HG02678 (cell line): ENCODE data around the gene RGMA.

Experiments
- ATAC-seq: cut with Tn5 transposase; IDR thresholded peaks from one replicate; pipeline ENCODE4 v1.9.1; 2021; ENCODE audit warnings: mild to moderate bottlenecking, moderate library complexity; ENCODE audit not compliant: unreplicated experiment

Gene RGMA, protein sequence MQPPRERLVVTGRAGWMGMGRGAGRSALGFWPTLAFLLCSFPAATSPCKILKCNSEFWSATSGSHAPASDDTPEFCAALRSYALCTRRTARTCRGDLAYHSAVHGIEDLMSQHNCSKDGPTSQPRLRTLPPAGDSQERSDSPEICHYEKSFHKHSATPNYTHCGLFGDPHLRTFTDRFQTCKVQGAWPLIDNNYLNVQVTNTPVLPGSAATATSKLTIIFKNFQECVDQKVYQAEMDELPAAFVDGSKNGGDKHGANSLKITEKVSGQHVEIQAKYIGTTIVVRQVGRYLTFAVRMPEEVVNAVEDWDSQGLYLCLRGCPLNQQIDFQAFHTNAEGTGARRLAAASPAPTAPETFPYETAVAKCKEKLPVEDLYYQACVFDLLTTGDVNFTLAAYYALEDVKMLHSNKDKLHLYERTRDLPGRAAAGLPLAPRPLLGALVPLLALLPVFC

DNA sequence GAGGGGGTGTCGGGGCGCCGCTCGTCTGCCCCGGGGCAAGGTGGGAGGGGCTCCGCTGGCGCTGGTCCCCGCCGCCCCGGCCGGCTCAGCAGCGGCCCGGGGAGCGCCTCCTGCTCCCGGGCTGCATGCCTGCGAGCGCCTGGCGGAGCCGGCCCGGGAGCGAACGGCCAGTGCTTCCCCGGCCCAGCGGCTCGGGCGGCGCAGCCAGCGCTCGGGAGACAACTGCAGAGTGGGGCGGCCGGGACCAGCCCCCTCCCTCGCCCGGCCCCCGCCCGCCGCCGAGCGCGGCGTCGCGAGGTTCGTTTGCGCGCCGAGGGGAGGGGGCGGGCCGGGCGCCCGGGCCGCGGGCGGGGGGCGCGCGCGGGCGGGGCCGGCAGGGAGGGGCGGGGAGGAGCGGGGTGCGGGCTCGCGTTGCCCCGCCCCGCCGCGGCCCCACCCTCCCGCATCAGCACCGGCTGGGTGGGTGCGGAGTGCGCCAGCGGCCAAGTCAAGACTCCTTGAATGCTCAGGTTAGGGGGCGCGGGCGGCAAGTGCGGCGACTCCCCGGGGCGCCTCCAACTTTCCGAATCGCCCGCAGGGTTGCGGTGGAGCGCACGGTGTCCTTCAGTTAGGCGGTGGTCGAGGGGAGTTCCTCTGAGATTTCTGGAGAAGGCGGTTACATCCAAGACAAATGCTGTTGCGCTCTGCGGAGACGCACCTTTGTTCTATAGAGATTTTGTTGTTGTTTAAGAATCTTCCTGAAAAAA, at the start of gene RGMA:
RGMA (minus strand) TSS at position 231 of the 746 bp plus-strand sequence. CDS start 279 bp downstream, outside the sequence.
- ATAC-seq = no peak

DNA sequence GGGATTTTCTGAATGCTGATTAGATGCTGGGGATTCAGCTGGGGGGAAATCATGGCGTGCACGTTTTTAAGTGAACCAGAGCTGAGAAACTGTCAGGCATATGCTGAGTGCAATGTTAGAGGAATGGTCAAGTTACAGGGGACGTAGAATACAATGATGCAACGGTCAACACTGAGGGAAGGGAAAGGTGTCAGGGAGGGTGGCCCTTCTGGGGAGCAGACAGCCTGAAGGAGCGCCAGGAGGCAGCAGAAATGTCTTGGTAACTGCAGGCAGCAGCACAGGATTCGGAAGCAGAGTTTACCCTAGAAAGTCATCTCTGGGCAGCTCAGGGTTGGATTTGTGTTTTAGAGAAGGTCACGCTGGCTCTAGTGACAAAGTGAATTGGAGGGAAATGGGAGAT, 47.6 kb upstream of the RGMA start:
- no peak for ATAC-seq

DNA sequence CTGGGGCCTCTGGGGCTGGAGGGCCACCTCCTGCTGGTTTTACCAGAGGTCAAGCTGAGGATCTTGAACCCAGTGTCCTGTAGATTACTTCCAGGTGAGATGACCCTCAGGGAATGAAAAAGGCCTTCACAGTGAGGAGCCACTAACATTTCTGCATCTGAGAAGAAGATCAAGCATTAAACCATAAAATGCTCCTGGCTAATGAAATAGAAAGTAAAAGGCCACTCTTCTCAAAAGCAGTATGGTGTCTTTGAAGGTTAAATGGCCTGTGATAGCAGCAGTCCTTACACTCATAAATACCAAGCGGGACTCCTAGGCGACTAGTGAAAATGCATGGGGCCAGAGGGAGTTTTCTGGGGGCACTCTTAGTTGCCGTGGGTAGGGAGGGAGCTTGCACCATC, 47.0 kb upstream of the RGMA start:
- no peak for ATAC-seq

DNA sequence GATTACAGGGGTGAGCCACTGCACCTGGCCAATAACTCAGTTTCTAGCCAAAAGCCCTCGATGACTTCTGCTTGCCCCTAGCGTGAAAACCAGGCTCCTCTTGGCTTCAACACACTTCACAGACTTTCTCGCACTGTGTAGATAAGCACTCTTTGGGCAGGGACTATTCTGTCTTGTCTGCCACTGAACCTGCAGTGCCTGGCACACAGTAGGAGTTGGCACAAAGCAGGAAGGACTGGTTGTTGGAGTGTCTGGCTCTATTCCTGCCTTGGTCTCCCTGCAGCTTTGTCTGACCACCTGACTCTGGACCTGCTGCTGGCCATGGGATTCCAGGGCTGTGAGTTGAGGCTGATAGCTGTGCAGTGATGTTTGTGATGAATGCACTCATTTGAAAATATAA, 46.4 kb upstream of the RGMA start:
- ATAC-seq = no peak

DNA sequence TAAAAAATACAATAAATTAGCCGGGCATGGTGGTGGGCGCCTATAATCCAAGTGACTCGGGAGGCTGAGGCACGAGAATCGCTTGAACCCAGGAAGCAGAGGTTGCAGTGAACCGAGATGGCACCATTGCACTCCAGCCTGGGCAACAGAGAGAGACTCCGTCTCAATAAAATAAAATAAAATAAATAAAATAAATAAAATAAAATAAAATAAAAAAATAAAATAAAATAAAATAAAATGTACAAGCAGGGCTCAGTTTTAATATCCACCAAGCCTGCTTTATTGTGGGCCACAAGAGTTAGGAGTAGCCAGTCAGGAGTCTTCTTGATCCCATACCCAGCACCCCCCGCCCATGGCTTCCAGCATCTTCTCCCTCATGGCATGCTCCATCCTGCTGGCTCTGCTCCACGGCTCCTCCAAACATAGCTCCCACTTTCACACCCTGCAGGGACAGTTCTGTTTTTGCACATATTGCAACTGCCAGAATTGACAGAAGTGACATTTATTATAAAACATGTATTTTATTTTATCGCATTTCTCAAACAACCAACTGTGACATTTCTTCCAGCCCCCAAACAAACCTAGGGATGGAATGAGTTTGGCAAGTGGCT, 42.6 kb upstream of the RGMA start:
- ATAC-seq = no peak

GRCh38 chr15:93129702-93130488, 40.9 kb upstream of the RGMA start:
- ATAC-seq = no peak

- ATAC-seq = no peak
Measured at GRCh38 chr15:93127286-93127685, 38.3 kb upstream of the RGMA start.

DNA sequence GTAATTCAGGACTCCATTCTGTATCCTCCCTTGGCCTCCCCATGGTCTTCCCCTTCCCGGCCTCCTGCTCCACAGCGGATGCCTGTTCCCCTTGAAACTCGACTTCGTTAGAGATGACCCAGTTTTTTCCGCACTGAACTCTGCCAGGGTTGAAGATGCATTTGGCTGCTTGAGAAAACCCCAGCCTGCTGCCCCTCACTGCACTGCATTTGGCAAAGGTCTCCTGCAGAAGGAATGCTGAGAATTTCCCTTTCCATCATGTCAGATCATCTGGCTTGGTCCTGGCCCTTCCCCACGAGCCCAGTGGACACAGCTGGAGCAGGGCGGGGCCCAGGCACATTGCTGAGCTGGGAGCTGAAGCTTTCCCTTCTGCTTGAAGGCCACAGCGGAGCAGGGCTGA, 37.6 kb upstream of the RGMA start:
- no peak for ATAC-seq

DNA sequence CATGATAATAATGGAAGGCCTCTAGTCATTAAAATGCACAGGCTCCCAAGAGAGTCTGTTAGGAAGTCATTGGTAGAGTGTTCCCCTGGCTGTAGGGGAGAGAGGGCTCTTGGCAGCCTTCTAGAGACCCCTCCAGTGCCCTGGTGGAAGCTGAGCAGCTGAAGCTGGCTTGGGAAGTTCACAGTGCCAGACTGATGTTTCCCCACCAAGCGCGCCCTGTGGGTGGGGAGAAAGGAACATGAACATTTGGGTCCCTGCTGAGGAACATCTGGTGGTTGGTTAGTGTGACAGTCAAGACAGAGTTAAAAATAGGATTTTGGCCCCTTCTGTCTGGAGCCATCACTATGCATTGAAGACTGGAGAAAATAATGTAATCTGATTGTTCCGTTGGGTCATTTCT, 37.1 kb upstream of the RGMA start:
- ATAC-seq = no peak

GRCh38 chr15:93124126-93124525, 35.1 kb upstream of the RGMA start:
- no peak for ATAC-seq

- ATAC-seq = no peak
Measured at GRCh38 chr15:93121973-93122910, 33.2 kb upstream of the RGMA start.

GRCh38 chr15:93121107-93121506, 32.1 kb upstream of the RGMA start:
- no peak for ATAC-seq

DNA sequence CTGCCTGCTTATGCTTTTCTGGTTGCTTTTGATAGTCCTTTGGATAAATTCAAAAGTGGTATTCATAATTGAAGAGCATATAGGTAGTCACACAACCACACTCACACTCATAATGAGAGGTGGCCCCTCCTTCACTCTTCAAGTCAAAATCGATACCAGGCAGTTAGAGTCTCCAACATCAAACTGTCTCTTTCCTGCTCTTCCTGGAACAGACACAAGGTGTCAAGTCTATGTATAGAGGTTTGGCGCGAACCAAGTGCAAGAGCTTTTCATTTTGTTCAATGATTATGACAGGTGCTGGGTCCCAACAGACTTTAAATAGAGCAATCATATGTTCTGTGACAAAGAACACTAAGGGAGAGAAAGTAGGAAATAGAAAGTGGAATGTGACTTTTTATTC, 29.9 kb upstream of the RGMA start:
- ATAC-seq = no peak

DNA sequence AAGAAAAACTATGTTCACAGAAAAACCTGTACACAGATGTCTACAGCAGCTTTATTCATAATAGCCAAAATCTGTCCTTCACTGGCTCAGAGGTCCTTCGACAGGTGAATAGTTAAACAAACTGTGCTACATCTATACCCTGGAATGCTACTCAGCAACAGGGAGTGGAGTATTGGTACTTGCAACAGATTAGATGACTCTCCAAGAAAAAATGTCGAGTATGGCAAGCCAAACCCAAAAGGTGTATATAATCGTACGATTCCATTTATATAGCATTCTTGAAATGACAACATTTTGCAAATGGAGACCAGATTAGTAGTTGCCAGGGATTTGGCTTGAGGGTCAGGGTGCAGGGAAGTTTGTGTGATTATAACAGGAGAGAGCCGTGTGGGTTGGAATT, 22.4 kb upstream of the RGMA start:
- ATAC-seq = no peak

DNA sequence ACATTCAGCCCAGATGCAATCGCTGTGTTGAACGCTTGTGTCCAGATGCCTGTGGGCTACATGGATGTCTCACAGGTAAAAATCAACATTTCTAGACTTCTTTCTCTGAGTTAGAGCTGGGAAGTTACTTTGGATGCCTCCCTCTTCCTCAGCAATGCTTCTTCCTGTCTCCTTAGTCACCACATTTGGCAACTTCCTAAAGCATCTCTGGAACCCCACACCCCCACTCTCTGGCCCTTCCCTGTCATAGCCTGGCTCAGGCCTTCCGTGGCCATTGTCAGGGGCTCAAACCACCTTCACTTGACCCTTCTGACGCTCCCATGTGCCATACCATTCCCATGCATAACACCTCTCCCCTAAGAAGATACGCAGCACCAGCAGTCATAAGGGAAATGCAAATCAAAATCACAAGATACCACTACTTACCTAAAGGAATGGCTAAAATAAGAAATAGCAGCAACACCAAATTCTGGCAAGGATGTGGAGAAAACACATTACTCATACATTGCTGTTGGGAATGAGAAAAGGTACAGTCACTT, 21.6 kb upstream of the RGMA start:
- ATAC-seq = no peak

DNA sequence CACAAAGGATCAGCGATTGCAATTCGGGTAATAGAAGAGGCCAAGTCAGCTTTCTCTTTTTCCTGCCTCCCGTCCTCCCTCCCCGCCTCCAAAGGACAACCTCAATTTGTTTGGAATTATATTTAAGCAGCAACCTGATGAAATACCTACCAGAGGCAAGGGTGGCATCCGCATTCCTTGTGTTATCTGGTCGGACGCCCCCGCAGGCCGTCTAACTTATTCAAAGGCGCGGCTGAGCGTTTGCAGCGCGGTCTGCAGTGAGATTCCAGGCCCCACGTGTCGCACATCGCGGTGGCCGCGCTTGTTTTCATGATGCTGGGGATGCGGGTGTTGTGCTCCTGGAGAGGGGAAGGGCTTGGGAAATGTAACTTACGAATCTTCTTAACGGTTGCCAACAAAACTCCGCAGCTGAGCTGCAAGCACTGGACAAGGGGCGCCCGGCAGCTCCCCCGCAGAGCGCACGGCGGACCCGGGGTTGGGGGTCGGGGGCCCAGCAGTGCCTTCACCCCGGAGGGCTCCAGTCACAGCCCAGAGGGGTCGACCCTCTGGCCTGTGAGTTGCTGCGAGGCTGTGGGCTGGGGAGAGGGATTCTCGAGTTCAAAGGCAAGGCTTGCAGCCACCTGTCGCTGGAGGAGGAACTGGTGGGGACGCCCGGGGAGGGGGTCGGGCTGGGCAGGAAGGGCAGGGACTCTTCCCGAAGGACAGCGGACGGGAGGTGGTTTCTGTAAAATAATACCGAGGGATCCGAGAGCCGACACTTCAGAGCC, 20.5 kb upstream of the RGMA start:
- ATAC-seq = no peak

DNA sequence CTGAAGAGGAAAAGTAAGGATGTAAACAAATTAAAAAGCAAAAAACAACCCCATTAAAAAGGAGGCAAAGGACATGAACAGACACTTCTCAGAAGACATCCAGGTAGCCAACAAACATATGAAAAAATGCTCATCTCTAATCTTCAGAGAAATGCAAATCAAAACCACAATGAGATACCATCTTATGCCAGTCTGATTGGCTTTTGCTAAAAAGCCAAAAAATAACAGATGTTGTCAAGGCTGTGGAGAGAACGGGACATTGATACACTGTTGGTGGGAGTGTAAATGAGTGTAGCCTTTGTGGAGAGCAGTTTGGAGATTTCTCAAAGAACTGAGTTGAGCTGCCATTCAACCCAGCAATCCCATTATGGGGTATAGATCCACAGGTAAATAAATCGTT, 18.6 kb upstream of the RGMA start:
- no peak for ATAC-seq

GRCh38 chr15:93105485-93105884, 16.5 kb upstream of the RGMA start:
- no peak for ATAC-seq

- no peak for ATAC-seq
Measured at GRCh38 chr15:93103823-93104222, 14.8 kb upstream of the RGMA start.
